ENCODE measurements around the gene RAB5B. TPM values are rescaled to one million over a fixed set of nuclear protein-coding genes. Genes with fewer than 3 reads are reported as not detected.

Gene RAB5B
- total RNA-seq, 1 experiment from 2014 or later: 48.4 TPM

GRCh38 chr12:55978393-55978792 is 4.5 kb downstream of the RAB5B start:
- Histone ChIP-seq H4K5ac (ENCODE audit: insufficient read length, low read depth, low read length) (no peak overlapping the region), H3T11ph (ENCODE audit: low read length) (no peak overlapping the region), H2AK5ac (ENCODE audit: insufficient read length, low read length) (no peak overlapping the region), H3K27ac (ENCODE audit: insufficient read length, low read depth, low read length) (no peak overlapping the region), H4K20me1 (ENCODE audit: control insufficient read depth, insufficient read depth, insufficient read length) (no peaks in the 10 kb centered on the region), H4K8ac (replicated peaks; ENCODE audit: insufficient read length, low read depth, low read length) (no peak overlapping the region), H2BK5ac (ENCODE audit: insufficient read length, low read length) (no peak overlapping the region), H3K27me3 (ENCODE audit: insufficient read depth, low read length) (no peaks in the 10 kb centered on the region), H3K18ac (ENCODE audit: insufficient read length, low read depth, low read length) (no peak overlapping the region), H3K23ac (ENCODE audit: insufficient read length, low read depth, low read length) (no peak overlapping the region), H3K79me1 (ENCODE audit: insufficient read depth, low read depth, low read length, poor library complexity, severe bottlenecking) (peaks cover 3% of the 10 kb centered on the region), H3K23me2 (ENCODE audit: insufficient read length, low read depth, low read length, poor library complexity, severe bottlenecking) (peaks cover 3% of the 10 kb centered on the region), H2AFZ (ENCODE audit: low read length) (no peak overlapping the region), H2BK120ac (ENCODE audit: low read depth, low read length, poor library complexity, severe bottlenecking) (no peak overlapping the region), H3K4me1 (ENCODE audit: insufficient read depth, low read length) (no peaks in the 10 kb centered on the region), H3K56ac (ENCODE audit: insufficient read length, low read depth, low read length) (no peak overlapping the region), H3K79me2 (ENCODE audit: insufficient read depth, low read length) (peaks cover 14% of the 10 kb centered on the region; the same call in 1 of the 2 replicates), H3K9me3 (ENCODE audit: control insufficient read depth, low read depth, low read length) (no peaks in the 10 kb centered on the region), H2BK15ac (ENCODE audit: low read depth, low read length) (no peak overlapping the region), H2BK20ac (ENCODE audit: low read depth, low read length, poor library complexity, severe bottlenecking) (no peak overlapping the region), H2BK12ac (ENCODE audit: insufficient read length, low read depth, low read length) (no peak overlapping the region), H3K14ac (ENCODE audit: insufficient read depth, low read length) (no peak overlapping the region), H4K91ac (ENCODE audit: insufficient read length, low read depth, low read length) (no peak overlapping the region), H3K4ac (ENCODE audit: low read depth, low read length) (no peak overlapping the region), H3K4me2 (ENCODE audit: insufficient read depth, insufficient read length, low read length) (no peak overlapping the region), H3K9ac (ENCODE audit: extremely low read depth, insufficient read length, low read length) (no peak overlapping the region)
- DNase-seq: no peak
- no peaks in the 10 kb centered on the region for H3K9me3 Mint-ChIP-seq
- no CpG with 5 or more reads among the region's 7 CpGs for WGBS (ENCODE audit: extremely low coverage, insufficient read length, low lambda C conversion rate)
- peaks cover 12 to 49% (median 46%) of the 10 kb centered on the region in 3 experiments; a peak in 6 of 7 replicates for H3K36me3 Mint-ChIP-seq (ENCODE audit: insufficient read depth in 1 of 3, low read depth in 3 of 3)
- peak overlapping the region in 1 of 3 experiments; percentile 5; a peak in 1 of 7 replicates for H3K27ac Mint-ChIP-seq
- no peaks in the 10 kb centered on the region for H3K27me3 Mint-ChIP-seq (ENCODE audit: low read depth)
- no peak overlapping the region for H3K4me3 Mint-ChIP-seq
- H3K4me1 Mint-ChIP-seq: peaks cover 5 to 6% of the 10 kb centered on the region in 2 experiments; a peak in 2 of 4 replicates
- TF ChIP-seq CTCF (conservative IDR thresholded peaks at IDR 0.05): no peak
